SHP77 treated with DMSO at 0.1 percent for 48 hours (cell line): Measurements from ENCODE around the gene HS6ST3.
"Not testable (repeated sequence)": the region's sequence is repeated elsewhere in the genome, so short reads cannot be mapped to it uniquely, and the experiment has no call there.

Experiments
- DNase-seq: peaks from one replicate; lab custom pipeline; 2025; lab: John Stamatoyannopoulos, UW

Gene HS6ST3

DNA sequence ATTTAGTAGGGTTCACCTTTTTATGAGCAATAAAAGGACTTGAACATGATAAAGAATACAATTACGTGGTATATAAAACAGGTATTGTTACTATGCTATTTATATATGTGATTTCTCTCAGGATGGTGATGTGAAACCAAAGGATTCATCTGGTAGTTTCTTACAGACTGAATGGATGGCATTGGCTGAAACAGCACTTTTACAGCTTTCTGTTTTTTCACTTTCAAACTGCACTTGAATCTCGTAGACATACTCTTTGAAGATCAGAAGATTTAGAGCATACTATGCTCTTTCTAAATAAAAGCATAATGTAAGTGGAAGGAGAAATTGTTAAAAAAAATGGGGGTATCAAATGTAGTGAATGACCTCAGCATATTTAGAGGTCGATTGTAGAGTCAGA is 354.8 kb downstream of the HS6ST3 start:
- no peak for DNase-seq

DNA sequence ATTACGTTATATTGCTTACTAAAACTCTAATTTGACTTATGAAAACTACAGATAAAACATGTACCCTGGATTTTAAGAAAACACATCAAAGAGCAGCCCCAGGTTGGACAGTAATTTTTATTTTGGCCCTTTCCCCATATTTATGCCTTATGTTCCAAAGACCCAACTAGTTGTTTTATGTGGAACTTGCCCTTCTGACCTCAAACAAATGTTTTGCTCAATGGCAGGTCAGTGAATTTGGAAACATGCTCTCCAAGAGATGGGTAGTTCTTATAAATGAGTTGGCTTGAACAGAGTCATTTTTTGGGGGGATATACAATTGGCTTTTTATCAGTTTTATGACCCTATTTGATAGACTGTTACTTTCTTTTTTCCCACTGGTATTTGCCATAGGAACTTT is 360.0 kb downstream of the HS6ST3 start:
- no peak for DNase-seq

DNA sequence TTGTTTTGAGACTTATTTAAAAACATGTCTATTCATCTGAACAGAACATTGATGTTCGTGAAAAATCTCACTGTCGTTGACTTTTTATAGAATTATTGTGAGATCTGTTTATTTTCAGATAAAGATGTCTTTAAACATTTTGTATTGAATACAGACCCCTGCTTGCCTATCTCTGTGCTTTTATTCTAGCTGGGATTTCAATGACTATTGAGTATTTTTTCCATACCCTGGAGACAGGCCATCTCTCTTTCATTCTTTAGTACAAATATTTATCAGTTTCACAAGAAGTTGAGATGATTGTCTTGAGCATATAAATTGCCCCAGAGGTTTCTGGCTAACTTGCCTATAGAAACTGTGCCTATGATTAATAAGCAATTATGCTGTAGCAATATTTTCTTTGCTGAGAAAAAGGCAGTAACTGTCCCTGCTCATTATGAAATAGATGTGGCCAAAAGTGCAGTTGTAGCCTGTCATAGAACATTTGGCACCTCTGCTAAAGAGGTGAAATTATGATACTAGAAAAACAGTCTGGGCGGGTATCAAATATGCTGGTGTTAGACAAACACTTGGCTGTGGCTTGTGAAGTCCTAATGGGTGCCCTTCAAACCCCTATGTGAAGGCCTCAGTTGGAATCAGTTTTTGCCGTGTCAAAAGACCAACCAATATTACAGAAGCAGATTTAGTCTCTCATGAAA is 360.6 kb downstream of the HS6ST3 start:
- no peak for DNase-seq

DNA sequence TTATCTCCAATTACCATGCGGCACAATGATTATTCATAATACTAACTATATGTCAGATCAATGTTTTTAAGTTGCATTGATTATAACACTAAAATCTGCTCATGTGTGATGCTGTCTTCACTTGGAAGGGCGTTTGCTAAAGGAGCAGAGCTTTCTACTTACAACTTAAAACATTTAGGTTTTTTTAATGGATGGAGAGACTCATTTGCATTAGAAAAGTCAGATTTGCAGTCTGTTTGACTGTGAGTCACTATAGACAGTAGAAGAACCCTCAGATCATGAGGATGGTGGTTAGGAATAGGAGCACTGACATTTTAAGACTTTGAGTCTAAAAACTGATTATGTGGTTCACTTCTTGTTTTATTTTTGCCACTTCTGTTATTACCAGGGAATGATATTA is 364.6 kb downstream of the HS6ST3 start:
- no peak for DNase-seq

DNA sequence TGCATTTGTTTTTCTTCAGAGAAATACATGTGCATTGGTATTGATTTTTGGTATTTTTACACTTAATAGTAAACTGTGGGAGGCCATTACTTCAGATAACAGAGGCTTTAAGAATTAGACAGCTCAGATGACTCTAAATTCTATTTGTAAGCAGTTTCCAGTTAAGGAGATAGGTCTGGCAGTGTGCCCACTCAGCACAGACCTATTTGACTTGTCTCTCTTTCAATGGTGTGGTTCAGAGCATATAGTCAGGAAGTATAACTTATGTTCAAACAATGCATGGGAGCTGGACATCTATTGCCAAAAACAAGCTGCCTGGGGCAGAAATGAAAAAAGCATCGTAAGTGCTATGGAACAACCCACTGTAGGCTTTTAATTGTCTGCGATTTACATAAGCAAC is 370.7 kb downstream of the HS6ST3 start:
- DNase-seq = peak; percentile 5

DNA sequence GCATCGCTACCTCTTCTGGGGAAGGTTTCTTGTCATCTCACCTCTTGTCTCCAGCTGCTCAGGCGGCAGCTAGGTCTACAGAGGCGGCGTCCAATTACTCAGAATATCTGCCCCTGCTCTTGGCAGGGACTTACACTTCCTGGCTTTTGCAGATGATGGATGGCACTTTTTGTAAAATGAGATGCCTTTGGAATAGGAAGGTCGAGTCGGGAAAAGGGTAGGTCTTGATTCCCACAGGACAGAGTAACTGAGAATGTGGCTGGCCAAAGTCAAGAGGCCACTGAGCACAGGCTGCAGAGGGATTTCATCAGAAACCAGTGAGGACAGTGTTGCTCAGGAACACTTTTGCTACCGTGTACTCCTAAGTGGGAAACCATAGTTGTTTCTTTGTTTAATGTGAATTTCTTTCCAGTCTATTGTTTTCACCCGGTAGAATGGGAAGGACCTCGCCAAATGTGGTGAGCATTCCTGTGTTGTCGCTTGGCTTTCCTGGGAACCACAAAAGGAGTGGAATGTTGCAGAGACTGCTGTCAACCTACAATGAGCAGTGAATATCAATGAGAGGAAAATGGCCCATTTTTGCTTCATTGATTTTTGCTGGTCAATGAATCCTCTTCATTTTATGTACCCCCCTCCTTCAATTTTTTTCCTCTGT is 383.7 kb downstream of the HS6ST3 start:
- peak; percentile 64 for DNase-seq

DNA sequence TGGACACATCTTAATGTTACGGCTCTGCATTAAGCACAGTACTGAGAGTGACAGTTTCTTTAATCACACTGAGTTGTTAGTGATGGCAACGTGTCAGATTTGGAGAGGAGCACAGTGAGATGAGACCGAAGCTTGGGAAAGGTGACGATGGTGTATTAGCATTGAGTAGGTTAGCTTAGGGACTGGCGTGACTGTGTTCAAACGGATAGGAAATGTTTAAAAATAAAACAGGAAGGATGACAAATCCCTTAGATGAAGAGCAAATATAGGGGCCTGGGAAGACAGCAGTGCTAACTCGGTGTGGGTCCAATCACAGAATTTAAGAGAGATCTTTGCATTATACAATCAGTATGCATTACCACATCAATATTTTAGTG is 384.3 kb downstream of the HS6ST3 start:
- peak; percentile 36 for DNase-seq

DNA sequence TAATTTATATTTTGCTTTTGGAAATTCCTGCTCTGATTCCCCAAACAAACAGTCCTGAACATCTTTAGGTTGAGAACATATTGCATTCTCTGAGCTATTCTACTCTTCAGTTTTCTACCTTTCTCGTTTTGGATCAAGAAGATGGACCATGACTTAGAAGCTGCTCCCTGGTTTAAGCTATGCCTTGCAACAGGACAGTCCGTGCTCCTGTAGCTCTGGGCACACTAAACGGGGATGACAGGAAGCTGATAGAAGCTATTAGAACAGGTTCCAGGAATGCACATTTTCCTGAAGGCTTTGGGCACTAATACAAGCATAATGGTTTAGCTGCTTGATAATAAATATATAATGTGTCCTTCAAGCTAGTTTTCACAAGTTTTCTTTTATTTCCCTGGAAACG is 385.2 kb downstream of the HS6ST3 start:
- DNase-seq = peak; percentile 11

DNA sequence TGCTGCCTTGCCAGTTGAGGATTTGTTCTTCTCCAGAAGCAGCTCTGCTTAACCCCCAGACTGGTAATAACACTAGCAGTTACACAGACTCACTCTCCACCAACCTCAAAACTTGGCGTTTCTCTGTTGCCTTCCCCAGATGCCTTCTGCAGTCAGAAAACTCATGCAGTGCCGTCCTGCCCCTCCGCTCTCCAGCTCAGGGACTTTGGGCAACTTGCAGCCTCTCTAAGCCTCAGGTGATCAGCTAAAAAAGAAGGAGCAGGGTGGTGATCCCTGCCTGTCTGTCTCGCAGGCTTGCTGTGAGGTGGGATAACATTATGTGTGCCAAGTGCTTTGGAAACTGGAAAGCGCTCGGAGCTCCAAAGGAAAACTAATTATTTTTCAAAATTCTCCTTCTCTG is 391.6 kb downstream of the HS6ST3 start:
- no peak for DNase-seq

DNA sequence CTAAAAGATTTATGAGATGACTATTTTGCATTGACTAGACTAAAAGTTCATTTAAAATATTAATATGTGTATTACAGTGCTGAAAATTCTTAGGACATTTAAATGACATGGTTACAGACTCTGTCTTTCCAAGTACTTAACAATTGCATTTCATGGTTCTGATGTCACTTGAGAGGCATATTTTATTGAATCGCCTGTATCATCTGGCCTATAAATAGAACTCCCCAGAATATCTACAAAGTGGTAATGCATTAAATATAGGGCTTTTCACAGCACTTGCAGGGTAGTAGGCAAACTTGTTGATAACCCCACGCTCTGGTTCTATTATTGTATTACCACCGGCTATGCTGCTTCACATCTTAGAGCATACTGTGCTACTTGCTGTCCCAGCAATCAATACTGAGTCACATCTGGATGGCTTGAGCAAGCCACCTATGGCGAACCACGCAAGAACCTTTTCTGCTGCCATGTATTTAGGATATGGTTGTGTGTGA is 400.6 kb downstream of the HS6ST3 start:
- no peak for DNase-seq

DNA sequence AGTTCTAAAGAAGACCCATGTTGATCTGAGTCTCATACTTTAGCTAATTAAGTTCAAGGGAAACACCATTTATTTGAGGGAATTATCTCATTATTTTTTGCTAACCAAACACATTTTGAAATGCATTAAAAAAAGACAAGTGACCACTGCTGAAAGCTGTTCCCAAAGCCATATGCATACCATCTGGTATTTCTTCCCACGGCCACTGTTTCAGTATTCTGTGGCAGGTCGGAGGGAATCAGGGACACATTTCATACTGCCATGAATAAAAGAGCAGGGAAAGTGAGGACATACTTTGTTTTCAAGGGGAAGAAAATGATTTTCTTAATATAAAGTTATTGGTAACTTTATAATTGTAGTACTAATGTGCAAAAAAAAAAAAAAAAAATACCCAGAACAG is 401.2 kb downstream of the HS6ST3 start:
- no peak for DNase-seq

DNA sequence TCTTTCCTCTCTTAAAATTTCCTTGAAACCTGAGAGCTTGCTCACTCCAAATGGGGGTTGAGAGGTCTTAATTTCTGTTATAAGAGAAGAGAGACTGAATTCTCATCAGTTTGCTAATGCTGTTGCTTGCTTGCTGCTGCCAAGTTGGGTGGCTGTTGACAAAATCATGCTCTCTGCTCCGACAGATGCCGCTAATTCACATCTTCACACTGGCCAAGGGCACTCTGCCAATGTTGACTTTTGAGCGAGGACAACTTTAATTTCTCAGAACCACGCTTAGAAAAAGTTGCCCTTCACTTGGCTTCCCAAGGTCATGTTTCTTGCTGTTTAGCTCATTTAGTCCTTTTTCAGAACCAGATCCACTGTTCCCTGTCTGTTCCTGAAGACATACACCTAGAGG is 402.9 kb downstream of the HS6ST3 start:
- DNase-seq = no peak

DNA sequence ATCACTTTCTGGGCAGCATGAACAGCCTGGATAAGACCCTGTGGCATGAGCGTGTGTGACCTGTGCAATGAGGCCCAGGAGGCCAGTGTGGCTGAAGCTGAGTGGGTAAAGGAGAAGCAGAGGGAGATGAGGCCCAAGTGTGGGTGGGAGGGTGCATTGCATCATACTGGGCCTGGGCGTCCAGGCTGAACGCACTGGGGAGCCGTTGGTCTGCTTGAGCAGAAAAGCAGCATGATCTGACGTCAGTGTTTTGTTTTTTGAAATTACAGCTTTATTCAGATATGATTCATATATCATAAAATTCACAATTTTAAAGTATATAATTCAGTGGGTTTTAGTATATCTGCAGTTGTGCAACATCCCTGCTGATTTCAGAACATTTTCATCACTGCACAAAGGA is 409.7 kb downstream of the HS6ST3 start:
- DNase-seq = no peak

DNA sequence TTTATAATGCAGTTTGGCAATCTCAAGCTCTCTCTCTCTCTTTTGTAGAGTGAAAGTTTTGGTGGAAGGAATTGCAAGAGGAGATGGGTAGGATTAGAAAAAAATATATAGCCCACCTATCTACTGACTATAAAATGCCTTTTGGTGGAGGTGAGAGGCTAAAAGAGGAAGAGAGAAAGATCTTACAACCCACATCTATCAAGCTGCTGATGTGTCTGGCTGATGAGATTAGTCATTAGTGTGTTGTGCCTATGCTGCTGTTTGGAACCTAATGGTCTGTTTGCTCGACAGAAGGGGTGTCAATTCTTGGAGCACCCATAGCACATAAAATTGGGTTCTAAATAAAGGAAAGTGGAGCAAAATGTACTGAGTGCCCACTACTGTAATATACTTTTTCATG is 411.0 kb downstream of the HS6ST3 start:
- DNase-seq = no peak

DNA sequence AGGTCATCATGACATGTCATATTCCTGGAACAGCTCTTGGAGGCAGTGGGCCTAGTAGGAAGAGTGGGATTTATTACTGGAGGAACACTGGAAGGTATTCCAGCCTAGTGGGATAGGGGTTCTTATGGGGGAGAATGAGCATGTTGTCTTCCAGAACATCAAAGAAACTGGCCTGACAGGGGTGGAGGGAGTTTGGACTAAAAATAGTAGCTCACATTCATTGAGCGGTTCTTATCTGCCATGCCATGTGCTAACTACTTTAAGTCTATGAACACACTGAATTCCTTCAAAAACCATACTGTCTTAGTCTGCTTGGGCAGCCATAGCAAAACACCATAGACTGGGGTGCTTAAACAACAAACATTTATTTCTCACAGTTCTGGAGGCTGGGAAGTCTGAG is 413.6 kb downstream of the HS6ST3 start:
- no peak for DNase-seq

DNA sequence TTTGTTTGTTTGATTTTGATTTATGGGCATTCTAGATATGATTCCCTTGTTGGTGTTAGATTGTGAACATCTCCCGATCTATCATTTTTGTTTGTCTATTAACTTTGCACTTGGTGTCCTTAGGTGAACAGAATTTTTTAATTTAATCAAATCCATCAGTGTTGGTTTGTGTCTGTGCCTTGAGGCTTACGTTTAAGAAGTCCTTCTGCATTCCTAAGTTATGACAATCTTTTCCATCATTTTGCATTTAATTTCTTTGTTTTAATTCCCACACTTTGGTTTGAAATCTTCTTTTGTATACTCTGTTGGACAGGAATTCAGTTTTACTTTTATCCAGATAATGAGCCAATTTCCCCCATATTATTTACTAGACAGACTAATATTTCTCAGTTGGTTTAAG is 421.7 kb downstream of the HS6ST3 start:
- no peak for DNase-seq

DNA sequence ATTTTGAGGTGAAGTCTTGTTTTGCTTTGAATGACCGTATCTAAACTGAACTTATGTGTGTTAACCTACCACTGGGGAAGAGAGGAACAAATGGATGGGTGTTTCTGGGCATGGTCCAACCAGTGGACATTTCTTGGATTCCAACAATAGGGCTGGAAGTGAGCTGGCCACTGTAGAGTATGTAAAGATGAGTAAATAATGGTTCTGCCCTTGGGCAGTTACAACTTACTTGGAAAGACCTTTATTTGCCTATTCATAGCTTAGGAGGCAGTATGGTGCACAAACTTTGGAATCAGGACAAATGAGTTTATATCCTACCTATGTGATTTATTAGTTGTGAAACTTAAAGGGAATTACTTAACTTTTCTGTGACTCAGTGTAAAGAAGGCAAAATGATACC is 429.5 kb downstream of the HS6ST3 start:
- no peak for DNase-seq

DNA sequence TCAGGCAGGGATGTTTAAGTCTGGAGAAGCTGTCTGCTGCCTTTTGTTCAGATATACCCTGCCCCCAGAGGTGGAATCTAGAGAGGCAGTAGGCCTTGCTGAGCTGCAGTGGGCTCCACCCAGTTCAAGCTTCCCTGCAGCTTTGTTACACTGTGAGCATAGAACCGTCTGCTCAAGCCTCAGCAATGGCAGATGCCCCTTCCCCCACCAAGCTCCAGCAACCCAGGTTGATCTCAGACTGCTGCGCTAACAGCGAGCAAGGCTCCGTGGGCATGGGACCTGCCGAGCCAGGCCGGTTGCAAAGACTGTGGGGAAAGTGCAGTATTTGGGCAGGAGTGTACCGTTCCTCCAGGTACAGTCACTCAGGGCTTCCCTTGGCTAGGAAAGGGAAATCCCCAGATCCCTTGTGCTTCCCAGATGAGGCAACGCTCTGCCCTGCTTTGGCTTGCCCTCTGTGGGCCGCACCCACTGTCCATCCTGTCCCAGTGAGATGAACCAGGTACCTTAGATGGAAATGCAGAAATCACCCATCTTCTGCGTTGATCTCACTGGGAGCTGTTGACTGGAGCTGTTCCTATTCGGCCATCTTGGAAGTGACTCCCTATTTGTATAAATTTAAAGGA is 434.6 kb downstream of the HS6ST3 start:
- not testable (repeated sequence) for DNase-seq

DNA sequence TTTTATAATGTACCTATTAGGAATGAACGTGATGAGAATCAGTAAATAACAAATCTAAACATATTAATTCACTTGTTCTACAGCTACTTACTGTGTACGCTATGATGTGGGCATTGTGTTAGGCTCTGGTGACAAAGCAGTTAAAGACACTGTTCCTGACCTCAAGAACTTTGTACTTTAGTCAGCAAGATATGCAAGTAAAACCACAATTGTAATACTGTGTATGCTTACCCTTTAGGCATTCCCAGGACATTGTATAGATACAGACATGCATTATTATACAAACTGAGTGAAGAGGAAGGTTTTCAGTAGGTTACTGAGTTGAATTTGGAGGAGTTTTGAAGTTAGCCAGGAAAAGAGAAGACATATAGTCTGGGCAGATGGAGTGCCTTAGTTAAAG is 435.8 kb downstream of the HS6ST3 start:
- DNase-seq = no peak

DNA sequence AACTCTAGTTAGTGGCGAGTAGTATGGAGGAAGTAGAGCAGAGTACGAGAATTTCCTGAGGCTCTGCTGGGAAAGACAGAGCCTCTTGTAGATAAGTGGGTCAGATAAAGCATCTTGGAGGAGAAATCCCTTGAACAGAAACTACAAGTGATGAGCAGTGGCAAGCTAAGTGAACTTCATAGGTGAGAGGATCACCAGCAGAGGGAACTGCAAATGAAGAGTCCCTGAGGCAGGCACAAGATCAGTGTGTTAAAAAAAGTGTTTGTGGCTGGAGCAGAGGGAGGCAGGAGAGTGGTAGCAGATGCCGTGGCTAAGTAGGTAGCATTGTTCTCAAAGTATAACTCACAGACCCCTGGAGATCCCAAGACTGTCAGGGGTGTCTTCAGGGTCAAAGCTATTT is 437.6 kb downstream of the HS6ST3 start:
- DNase-seq = no peak

DNA sequence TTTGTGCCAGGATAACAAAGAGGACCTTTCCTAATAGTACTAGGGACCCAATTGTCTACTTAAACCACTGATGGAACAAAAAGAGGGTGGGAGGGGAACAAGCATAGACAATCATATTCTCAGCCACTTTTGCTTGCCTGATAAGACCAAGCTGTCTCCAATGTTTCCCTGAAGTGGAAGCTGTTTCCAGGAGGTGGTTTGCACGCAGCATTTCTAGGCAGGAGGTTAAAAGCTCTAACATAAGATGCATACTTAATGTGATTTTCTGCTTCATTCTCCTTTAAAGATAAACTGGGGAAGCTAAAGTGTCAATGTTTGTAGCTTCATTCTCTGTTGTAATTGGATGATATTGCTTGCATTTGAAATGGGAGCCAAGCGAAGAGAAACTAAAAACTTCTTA is 442.9 kb downstream of the HS6ST3 start:
- DNase-seq = no peak

DNA sequence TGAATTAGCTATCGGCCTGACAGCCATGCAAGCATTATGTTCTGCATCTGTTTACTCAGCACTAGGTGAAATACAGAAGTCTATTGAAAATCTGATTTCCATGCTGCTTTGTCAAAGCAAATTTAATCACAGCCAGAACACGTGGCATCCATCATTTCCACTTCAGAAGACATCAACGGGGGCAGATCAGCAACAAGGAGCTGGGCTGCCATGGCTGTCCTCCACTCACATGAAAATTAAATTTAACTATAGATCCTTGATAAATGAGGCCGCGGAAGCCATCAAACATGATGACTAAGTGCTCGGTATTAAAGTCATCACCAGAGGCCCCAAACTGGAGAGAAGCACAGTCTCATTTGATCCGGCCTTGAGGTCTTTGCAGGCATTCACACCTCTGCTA is 443.5 kb downstream of the HS6ST3 start:
- DNase-seq = no peak

DNA sequence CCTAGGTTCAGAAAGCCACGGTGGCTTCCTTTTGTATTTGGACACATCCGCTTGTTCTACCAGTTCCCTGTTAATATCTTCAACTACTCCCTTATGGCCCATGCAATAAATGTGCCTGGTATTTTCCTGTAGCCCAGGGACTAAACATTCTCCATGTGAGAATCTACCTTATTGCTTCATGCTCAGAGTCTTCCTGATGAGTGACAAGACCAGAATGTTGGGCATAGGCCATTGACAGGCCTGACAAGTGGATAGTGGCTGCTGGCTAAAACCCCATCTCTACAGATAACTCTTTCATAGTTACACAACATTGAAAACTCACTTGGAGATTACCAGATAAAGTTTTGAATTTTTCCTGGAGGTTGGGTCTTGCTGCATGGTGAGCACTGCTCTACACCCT is 449.9 kb downstream of the HS6ST3 start:
- no peak for DNase-seq

DNA sequence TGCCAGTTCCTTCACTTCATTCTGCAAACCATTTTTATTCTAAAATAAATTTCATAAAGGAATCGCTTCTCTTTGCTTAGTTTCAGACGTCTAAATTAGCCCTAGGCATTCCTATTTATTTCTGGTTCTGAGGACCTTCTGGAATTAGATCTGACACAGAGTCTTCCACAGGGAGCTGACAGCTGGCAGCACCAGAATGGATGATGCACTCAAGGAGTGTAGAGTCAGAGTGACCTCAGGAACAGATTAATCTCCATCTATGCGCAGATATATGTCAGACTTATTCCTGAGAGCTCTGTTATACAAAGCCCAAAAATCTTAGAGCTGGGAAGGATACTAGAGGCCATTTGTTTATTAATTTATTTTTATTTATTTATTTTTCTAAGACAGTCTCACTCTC is 450.8 kb downstream of the HS6ST3 start:
- DNase-seq = no peak
